Stimulated activated CD8-positive, alpha-beta memory T cell treated with anti-CD3 and anti-CD28 coated beads, Interleukin-12 subunit alpha, Interleukin-12 subunit beta, amount 100 ng/mL, for 24 hours (primary cell): Measurements from ENCODE around the gene ZHX3.

Experiments used
- DNase-seq: peaks from one replicate; pipeline ENCODE4 v3.0.0-alpha.2; 2020; ENCODE audit errors: extremely low read depth

ZHX3 gene

DNA sequence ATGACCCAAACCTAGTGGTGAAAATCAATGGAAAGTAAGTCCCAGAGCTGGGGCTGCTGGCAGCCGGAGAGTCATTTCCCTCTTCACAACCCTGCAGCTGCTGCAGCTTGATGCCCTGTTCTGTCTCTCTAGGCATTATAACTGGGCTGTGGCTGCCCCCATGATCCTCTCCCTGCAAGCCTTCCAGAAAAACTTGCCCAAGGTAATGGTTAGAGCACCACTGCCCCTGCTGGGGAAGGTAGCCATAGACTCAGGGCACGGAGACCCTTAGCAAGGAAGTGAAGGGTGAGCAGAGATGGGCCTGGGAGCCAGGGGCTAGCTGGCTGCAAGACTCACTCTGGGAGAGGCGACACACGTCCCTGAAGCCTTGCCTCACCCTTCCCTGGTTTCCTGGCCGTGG lies 35.1 kb upstream of the ZHX3 start:
- DNase-seq = no peak

DNA sequence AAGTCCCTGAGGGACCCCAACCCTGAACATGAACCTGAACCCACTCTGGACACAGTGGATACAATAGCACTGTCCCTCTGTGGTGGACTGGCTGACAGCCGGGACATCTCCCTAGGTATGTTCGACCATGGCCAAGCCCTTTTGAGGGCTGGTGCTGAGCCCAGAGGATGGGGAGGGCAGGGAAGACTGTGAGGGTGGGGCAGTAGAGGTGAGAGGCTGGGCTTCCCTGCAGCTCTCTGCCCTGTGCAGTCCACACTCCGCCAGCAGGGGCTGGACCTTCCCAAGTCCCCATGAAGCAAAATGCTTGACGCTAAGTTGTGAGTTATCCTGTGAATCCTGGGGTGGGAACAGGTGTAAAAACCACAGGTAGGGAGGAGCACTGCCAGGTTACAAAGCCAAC lies 34.6 kb upstream of the ZHX3 start:
- DNase-seq = no peak

DNA sequence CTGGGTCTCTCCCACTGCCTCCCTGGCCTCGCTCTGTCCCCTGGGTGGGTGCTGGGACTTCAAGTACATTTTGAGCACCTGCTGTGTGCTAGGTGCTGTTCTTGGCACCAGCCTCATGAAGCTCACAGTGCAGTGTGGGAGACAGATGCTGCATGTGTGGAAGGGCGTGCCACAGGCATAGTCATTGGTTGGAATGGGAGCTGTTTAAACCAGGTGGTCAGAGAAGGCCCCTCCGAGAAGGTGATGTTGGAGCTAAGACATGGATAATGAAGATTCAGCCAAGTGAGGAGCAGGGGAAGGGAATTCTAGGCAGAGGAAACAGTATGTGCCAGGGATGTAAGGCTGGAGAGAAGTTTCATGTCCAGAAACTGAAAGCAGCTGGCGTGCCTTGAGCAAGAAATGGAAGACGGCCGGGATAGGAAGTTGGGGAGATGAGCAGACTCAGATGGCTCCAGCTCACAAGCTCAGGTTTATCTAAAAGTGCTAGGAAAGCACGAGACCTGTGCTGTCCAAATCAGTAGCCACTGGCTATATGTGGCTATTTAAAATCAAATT lies 33.0 kb upstream of the ZHX3 start:
- no peak for DNase-seq

DNA sequence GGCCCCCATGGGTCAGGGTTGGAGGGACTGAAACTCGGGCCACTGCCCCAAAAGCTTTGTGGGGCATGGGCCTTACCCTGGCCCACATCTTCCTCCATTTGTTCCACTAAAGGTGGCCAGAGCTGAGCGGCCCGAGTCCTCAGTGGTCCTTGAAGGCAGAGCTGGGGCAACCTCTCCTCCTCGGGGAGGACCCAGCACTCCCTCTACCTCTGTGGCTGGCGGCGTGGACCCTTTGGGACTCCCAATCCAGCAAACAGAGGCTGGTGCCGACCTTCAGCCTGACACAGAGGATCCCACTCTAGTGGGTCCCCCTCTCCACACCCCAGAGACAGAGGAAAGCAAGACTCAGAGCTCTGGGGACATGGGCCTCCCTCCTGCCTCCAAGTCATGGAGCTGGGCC lies 32.4 kb upstream of the ZHX3 start:
- no peak for DNase-seq

DNA sequence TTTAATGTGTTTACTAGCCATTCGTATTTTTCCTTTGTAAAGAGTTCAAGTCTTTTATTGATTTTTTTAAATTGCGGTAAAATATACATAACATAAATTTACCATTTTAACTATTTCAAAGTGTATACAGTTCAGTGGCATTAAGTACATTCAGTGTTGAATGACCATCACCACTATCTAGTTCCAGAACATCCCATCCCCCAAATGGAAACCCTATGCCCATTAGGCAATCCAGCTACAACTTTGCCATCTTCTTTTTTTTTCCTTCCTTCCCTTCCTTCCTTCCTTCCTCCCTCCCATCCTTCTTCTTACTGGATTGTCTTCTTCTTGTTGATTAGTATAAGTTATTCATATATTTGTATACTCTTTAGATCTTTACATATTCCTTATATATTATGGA lies 31.7 kb upstream of the ZHX3 start:
- no peak for DNase-seq

DNA sequence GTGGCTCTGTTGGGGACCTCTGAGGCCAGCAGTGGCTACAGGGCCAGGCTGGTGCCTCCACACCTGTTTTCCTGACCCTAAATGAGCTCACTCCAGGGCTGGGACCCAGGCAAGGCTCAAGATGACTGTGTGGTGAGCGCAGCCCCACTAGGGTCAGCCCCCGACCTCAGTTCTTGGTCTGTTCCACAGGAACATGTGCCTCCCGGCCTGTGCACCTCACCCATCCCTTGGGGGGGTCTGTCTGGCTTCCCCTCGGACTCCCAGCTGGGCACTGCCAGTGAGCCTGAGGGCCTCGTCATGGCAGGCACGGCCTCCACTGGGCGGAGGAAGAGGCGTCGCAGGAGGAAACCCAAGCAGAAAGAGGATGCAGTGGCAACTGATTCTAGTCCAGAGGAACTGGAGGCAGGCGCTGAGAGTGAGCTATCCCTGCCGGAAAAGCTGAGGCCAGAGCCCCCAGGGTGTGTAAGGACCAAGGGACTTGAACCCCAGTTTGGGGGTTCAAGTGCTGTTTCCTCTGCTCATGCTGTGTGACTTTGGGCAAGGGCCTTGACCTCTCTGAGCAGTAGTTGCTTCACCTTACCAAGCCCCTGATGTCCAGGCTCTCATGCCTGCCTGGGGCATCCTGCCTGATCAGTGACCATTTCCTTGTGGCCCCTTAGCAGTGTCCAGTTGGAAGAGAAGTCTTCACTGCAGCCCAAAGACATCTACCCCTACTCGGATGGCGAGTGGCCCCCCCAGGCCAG lies 31.1 kb upstream of the ZHX3 start:
- no peak for DNase-seq

DNA sequence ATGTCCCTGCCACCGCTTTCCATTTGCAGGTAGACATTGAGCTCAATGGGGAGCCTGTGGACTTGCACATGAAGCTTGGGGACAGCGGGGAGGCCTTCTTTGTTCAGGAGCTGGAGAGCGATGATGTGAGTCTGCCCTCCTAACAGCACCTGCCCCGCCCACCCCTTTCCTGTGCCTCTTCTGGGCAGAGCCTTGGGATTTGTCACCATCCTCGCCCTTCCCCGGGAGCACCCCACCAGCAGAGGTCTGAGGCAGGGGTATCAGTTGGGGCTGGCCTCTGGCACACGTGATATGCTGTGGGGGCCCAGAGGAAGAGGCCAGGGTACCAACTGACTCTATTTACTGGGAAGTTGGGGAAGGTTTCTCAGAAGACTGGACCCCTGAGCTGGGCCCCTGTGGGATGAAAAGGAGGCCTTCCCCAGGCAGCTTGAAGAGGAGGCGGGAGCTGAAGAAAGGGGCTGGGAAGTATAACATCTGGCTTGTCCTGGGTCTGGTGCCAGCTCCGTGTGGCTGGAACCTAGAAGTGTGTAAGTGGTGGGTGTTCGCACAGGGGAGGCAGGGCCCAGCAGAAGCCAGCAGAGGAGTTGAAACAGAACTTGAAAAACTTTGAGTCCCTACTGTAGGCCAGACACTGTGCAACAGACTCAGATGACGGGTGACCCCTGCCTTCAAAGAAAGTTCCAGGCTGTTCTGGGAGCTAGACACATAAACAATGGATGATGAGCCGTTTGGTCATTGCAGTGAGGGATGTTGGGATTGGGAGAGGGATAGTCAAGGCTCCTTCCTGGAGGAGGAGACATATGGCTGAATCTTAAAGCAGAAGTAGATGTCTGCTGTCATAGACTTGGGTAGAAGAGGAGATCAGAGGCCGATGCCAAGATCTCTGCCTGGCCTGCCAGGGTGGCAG lies 30.2 kb upstream of the ZHX3 start:
- DNase-seq = no peak

DNA sequence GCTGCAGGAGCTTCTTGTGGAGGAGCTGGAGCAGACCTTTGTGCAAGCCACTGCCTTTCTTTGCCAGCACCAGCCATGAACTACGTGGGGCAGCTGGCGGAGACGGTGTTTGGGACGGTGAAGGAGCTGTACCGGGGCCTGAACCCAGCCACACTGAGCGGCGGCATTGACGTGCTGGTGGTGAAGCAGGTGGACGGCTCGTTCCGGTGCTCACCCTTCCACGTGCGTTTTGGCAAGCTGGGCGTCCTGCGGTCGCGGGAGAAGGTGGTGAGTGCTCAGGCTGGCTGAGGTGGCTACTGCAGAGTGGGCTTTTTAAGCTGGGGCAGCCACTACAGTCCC lies 28.2 kb upstream of the ZHX3 start:
- no peak for DNase-seq

DNA sequence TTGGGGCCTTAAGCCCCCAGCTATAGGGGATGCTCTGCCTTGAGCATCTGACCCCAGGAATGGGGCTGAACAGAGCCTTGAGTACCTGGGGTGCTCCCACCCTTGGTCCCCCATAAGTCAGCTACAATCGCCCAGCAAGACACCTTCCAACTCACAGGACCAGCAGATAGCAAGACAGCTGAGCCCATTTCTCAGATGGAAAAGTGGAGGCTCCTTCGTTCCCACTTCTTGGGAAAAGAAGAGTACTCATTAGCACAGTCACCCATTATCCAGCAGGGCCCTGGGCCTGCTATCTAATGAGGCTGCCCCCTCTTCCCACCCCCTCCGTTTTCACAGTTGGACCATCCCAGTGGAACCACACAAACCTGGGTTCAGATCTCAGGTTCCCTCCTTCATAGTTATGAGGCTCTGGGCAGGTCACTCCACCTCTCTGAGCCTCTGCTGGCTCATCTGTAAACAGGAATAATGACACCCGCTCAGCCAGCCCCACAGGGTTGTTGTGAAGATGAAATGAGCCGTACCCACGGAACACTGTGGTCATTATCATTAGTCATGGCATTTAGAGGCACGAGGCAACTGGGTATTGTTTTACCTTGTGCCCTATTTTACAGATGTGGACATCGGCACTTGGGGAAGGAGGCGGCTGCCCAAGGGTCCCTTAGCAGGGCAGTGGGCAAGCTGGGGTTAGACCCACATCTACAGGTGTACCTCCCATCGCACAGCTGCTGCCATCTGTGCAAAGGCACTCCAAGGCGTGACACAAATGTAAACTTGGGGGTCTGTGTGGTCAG lies 27.6 kb upstream of the ZHX3 start:
- DNase-seq = no peak

DNA sequence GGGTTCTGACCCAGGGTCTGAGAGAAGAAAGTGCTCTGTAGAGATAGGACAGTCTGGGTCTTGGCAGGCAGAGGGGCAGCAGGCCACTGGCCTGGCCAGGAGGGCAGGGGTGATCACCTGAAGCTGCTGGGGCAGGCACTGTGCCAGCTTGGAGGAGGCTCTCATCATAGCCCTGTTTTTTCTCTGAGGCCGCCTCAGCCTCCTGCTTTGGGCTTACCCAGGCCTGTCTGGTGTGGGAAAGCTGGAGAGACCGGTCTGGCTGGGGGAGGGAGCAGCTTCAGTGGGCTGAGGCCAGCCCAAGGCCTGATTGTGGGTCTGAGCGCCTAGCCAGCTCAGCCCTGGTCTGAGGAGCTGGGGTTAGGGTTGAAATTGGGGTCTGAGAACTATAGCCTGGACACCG lies 26.9 kb upstream of the ZHX3 start:
- no peak for DNase-seq

DNA sequence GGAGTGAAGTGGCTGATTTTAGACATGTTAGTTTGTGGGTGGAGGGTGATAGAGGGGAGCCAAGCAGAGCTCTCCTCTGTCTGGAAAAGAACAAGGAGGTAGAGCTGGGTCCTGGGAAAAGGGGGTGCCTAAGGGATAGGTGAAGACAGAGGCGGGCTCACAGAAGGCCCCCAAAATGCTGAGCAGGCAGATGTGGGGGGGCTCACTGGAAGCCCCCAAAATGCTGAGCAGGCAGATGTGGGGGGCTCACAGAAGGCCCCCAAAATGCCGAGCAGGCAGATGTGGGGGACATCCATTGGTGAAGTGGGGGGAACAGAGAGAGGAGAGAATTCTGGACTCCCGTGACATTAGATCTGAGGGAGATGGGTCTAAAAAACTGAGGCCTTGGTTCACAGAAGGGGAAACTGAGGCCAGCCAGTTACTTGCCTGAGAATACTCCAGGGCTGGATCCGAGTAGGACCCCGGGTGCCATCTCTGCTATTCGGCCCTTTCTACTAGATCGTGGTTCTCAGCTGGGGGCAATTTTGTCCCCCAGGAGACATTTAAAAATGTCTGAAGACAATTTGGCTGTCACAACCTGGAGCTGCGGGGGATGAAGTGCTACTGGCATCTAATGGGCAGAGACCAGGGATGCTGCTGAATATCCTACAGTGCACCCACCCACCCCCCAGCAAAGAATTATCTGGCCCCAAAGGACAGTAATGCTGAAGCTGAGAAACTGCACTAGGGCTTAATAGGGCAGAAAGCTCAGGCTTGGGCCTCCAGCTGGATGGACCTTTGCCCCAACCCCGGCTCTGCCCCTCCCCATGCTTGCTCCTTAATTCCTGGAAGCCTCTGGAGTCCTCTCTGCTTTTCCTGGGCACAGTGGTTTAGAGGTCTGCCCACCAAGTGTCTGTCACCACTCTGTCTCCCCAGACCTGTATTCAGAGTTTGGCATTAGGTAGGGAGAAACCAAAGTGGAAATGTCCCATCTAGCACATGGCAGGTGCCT lies 25.2 kb upstream of the ZHX3 start:
- DNase-seq = no peak

DNA sequence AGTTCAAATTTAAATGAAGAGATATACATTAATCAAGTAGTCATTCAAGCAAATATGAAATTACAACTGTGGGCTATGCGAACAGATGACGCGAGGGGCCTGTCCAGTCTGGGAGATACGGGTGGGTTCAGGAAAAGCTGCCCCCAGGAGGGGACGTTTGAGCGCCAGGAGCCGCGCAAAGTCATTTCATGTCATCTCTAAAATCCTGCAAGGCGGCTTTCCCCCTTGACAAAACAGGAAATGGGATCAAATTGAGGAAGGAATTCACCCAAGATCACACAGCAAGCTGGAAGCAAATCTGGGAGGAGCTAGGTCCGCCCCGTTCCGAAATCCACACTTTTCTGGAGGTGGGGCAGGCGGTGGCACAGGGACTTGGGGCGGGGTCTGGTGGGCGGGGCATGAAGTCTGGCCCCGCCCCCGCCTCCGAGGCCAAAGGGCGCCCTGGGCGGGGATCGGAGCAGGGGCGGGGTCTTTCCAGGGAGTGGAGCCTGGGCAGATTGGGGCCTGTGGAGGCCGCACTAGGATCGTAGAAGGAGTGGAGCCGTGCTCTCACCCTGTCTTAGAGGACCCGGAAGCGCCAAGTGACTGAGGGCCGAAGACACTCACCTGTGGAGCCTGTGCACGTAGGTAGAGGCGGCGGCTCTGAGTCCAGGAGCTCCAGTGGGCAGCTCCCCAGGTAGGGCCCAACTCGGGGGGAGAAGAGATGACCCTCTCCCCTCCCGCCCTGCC lies 23.0 kb upstream of the ZHX3 start, which contains the start of gene LPIN3:
LPIN3 (plus strand) TSS at position 495 of the 729 bp plus-strand sequence. CDS start 4,983 bp downstream, outside the sequence.
- no peak for DNase-seq

DNA sequence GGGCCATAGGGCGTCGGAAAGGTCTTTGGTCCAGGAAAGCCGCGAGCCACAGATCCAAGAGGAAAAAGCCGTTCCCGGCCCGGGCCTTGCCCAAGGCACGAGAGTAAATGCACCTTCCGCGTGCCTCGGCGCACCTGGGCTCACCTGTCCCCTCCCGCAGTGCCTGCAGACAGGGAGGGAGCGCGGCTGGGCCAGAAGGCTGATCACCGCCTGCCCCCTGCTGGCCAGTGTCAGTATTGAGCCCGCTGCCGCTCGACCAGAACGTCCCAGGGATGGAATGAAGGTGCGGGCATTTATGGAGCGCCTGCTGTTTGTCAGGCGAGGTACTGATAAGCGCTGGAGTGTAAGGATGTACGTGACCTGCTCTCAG lies 22.4 kb upstream of the ZHX3 start:
- DNase-seq = peak; percentile 58

DNA sequence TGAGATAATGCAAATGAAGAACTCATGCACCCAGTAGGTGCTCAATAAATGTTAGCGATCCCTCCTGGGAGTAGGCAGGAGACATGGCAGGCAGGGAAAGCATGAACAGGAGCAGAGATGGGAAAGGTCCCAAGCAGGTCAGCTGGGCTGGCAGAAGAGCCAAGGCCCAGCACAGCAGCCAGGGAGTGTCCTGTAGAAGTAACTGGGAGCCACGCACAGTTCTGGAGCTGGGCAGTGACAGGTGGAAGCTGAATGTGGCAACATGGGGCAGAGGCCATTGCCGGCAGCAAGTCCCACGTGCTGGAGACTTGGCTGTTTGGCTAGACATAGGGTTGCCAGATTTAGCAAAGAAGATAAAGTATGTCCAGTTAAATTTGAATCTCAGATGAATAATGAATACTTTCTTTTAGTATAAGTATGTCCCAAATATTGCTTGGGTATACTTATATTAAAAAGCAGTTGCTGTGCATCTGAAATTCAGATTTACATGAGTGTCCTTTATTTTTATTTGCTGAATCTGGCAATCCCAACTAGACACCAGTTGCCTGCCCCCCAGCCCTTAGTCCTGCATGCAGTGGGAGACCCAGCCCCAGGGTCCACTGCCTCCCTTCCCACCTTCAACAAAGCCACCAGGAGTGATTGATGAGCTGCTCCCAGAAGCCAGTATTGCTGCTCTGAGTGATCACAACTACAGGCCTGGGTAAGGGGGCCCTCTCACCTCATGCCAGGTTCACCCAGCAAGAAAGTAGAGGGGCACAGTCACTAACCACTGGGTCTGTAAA lies 19.4 kb upstream of the ZHX3 start:
- no peak for DNase-seq

DNA sequence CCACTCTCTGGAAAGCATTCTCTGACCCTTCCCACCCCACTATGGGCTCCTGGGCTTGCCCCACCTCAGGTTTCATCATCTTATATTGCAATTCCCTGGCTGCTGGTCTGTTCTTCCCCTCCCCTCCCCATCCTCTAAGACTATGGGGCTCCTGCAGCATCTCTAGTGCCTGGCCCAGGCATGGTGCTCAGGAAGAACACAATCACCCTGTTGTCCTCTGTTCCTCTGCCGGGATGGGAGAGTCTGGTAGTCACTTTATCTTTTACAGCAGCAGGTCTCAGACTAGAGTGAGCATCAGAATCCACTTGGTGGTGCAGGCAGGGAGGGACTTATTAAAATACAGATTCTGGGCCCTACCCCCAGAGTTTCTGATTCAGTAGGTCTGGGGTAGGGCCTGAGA lies 18.1 kb upstream of the ZHX3 start:
- DNase-seq = no peak

DNA sequence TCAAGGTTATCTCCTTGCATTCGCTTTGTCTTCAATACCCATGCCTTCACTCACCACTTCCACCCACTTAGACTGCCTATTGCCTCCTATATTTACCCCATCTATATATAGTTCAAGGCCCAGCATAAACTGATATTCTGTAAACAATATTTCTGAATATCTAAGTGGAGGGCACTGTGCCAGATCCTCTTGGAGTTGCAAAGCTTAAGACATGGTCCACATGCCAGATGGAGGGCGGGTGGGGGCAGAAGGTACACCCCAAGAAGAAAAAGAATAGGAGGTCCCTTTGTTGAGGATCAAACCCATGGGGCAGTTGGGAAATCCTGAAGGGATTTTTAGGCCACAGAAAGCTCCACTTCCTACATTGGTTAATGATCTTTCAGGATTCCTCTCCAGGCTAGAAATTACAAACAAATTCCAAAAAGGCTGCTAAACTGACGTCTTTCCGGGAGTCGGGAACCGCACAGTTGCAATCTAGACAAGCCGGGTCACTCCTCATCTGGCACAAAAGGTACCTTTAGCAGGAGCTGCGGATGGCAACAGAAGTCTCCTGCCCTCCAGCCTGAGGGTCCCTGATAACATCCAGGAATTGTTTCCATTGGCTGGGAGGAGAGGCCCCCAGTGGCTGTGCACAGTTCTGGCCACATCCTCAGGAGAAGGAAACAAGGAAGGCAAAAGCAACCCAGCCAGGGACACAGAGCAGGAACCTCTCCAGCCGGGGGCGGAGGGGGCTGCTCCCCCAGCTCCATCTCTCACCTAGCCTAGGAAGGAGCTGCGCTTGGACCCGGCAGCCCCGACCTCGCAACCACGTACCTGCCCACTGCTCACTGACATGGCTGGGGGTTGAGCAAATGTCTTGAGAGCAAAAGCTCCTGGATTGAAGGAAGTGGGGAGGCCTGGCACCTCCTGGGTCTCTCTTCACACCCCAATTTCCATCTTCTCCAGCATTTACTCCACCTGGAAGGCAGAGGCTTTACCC lies 17.2 kb upstream of the ZHX3 start:
- no peak for DNase-seq

DNA sequence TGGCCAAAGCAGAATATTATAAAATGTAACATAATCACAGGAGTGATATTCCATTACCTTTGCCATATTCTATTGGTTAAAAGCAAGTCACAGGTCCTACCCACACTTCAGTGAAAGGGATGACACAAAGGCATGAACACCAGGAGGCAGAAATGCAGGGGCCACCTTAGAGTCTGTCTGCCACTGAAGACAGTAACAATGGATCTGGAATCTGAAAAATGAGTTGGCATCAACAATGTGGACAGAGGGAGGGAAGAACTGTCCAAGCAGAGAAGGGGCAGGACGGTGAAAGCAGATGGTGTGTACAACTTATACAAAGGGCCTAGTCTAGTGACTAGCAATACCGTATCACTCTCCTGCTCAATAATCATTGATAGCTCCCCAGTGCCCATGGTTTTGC lies 16.5 kb upstream of the ZHX3 start:
- DNase-seq = no peak

DNA sequence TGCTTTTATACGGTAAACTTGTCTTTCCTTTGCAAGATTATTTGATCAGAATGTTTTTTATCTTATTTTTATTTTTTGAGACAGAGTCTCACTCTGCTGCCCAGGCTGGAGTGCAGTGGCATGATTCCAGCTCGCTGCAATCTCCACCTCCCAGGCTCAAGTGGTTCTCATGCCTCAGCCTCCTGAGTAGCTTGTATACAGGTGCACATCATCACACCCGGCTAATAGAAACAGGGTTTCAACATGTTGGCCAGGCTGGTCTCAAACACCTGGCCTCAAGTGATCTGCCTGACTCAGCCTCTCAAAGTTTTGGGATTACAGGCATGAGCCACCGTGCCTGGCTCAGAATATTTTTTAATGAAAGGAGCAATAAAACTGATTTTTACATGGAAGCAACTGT lies 14.2 kb upstream of the ZHX3 start:
- no peak for DNase-seq
